IMR-90 (cell line): ENCODE data around the gene AMZ2. TPM values are rescaled to one million over a fixed set of nuclear protein-coding genes. Genes with fewer than 3 reads are reported as not detected.
A peak's percentile ranks its signal among the peaks of the same experiment; 100 is the strongest.

Source experiments
- ATAC-seq: fragments of 200-7000 bp; cut with Tn5 transposase; 2 replicates; pipeline ENCODE4 v1.9.1; 2020; ENCODE audit warnings: low read depth, mild to moderate bottlenecking, moderate library complexity
- BruUV-seq: library from RNA; stranded (reverse); fragments of 400-500 nt; replicated peaks from 2 replicates; lab custom pipeline; 2021; lab: Mats Ljungman, UMichigan
- CTCF ChIA-PET: fragments of 300-600 bp; formaldehyde crosslinking; extraction: SDS; loops from one replicate; lab custom pipeline; 2021; ENCODE audit warnings: antibody characterized with exemption; lab: Yijun Ruan, JAX
- POLR2A ChIA-PET: fragments of 300-600 bp; sonication (Branson Sonifier 250); formaldehyde crosslinking; loops from one replicate; lab custom pipeline; 2022; ENCODE audit warnings: antibody characterized with exemption; ENCODE audit not compliant: unreplicated experiment; lab: Charles Lee
- DNase-seq: peaks from one replicate; pipeline ENCODE4 v3.0.0; 2013
- H2AFZ ChIP-seq: replicated peaks from 2 replicates; pipeline ENCODE3; 2013; ENCODE audit warnings: low read length, mild to moderate bottlenecking; ENCODE audit not compliant: poor library complexity
- H2AK5ac ChIP-seq: 2 replicates; pipeline ENCODE4 v1.6.1; 2013; ENCODE audit warnings: low read depth, low read length, inconsistent platforms
- H2AK9ac ChIP-seq: replicated peaks from 2 replicates; pipeline ENCODE3; 2013; ENCODE audit warnings: mild to moderate bottlenecking, low read depth, low read length, moderate library complexity; ENCODE audit not compliant: poor library complexity
- H2BK120ac ChIP-seq: 2 replicates; pipeline ENCODE4 v1.6.1; 2013; ENCODE audit warnings: low read depth, low read length, inconsistent platforms
- H2BK15ac ChIP-seq: 3 replicates; pipeline ENCODE4 v1.6.1; 2013; ENCODE audit warnings: low read depth, low read length, inconsistent platforms
- H2BK20ac ChIP-seq: 2 replicates; pipeline ENCODE4 v1.6.1; 2013; ENCODE audit warnings: low read depth, mild to moderate bottlenecking, inconsistent platforms, low read length, moderate library complexity
- H2BK5ac ChIP-seq: 2 replicates; pipeline ENCODE4 v1.6.1; 2013; ENCODE audit warnings: mild to moderate bottlenecking, low read depth, low read length, inconsistent platforms; ENCODE audit not compliant: poor library complexity, severe bottlenecking
- H3K14ac ChIP-seq: replicated peaks from 2 replicates; pipeline ENCODE4 v1.6.1; 2013; ENCODE audit warnings: low read depth, low read length, inconsistent platforms
- H3K18ac ChIP-seq: 2 replicates; pipeline ENCODE4 v1.6.1; 2013; ENCODE audit warnings: low read depth, low read length, control low read depth
- H3K23ac ChIP-seq: 2 replicates; pipeline ENCODE4 v1.6.1; 2013; ENCODE audit warnings: low read depth, low read length, inconsistent platforms
- H3K27ac ChIP-seq: 2 replicates; pipeline ENCODE4 v1.5.1; 2013; ENCODE audit warnings: mild to moderate bottlenecking, control low read depth, low read length; ENCODE audit not compliant: insufficient read depth
- H3K27me3 ChIP-seq: 2 replicates; pipeline ENCODE4 v1.6.1; 2013; ENCODE audit warnings: low read length; ENCODE audit not compliant: control insufficient read depth, insufficient read depth
- H3K36me3 ChIP-seq: 2 replicates; pipeline ENCODE4 v1.6.1; 2013; ENCODE audit warnings: low read length, mixed read lengths; ENCODE audit not compliant: control insufficient read depth, insufficient read depth
- H3K4ac ChIP-seq: 2 replicates; pipeline ENCODE4 v1.6.1; 2013; ENCODE audit warnings: low read depth, low read length, inconsistent platforms
- H3K4me1 ChIP-seq: 2 replicates; pipeline ENCODE4 v1.6.1; 2013; ENCODE audit warnings: low read length, mixed read lengths; ENCODE audit not compliant: control insufficient read depth, insufficient read depth
- H3K4me2 ChIP-seq: 2 replicates; pipeline ENCODE4 v1.6.1; 2013; ENCODE audit warnings: low read depth, mild to moderate bottlenecking, control low read depth, low read length, moderate library complexity
- H3K4me3 ChIP-seq: 2 replicates; pipeline ENCODE4 v1.5.1; 2013; ENCODE audit warnings: low read depth, mild to moderate bottlenecking, control low read depth, low read length, moderate library complexity; ENCODE audit not compliant: insufficient read depth
- H3K56ac ChIP-seq: 2 replicates; pipeline ENCODE4 v1.6.1; 2013; ENCODE audit warnings: low read length, inconsistent platforms; ENCODE audit not compliant: insufficient read depth; ENCODE audit errors: extremely low read depth
- H3K79me1 ChIP-seq, 2 experiments: 2 replicates each; pipeline ENCODE4 v1.6.1; 2013; ENCODE audit warnings: low read length in 2 of 2, inconsistent platforms in 1 of 2, low read depth in 1 of 2
- H3K9ac ChIP-seq: 2 replicates; pipeline ENCODE4 v1.6.1; 2013; ENCODE audit warnings: low read depth, low read length, control low read depth
- H3K9me1 ChIP-seq: 2 replicates; pipeline ENCODE4 v1.6.1; 2013; ENCODE audit warnings: low read length, inconsistent platforms; ENCODE audit not compliant: insufficient read depth
- H3K9me3 ChIP-seq: 2 replicates; pipeline ENCODE4 v1.6.1; 2013; ENCODE audit warnings: low read length; ENCODE audit not compliant: control insufficient read depth, insufficient read depth
- H4K20me1 ChIP-seq: 2 replicates; pipeline ENCODE4 v1.6.1; 2013; ENCODE audit warnings: low read length, inconsistent platforms; ENCODE audit not compliant: insufficient read depth
- H4K5ac ChIP-seq: 2 replicates; pipeline ENCODE4 v1.6.1; 2013; ENCODE audit warnings: mild to moderate bottlenecking, low read depth, low read length, control low read depth
- H4K8ac ChIP-seq, 2 experiments: 2 replicates each; pipeline ENCODE4 v1.6.1; 2013; ENCODE audit warnings: low read depth in 2 of 2, low read length in 2 of 2, control low read depth in 1 of 2, inconsistent platforms in 1 of 2
- H4K91ac ChIP-seq: 2 replicates; pipeline ENCODE4 v1.6.1; 2013; ENCODE audit warnings: low read depth, low read length, inconsistent platforms; ENCODE audit not compliant: insufficient read depth
- CEBPB ChIP-seq: IDR thresholded peaks from 2 replicates; pipeline ENCODE4 v1.6.1; 2012; ENCODE audit warnings: low read depth, low read length, improper control_type of control experiment
- CHD1 ChIP-seq: IDR thresholded peaks from 2 replicates; pipeline ENCODE4 v1.6.1; 2012; ENCODE audit warnings: low read depth, low read length, improper control_type of control experiment
- FOS ChIP-seq: fragments of 150-350 bp; IDR thresholded peaks from 2 replicates; pipeline ENCODE4 v1.6.1; 2016; ENCODE audit warnings: low read depth, low read length
- MAFK ChIP-seq: IDR thresholded peaks from 2 replicates; pipeline ENCODE4 v1.6.1; 2012; ENCODE audit warnings: low read depth, low read length, improper control_type of control experiment
- MAZ ChIP-seq: IDR thresholded peaks from 2 replicates; pipeline ENCODE4 v1.6.1; 2012; ENCODE audit warnings: low read depth, mild to moderate bottlenecking, low read length, improper control_type of control experiment, moderate library complexity, borderline replicate concordance
- MXI1 ChIP-seq: IDR thresholded peaks from 2 replicates; pipeline ENCODE4 v1.6.1; 2012; ENCODE audit warnings: low read depth, mild to moderate bottlenecking, low read length, moderate library complexity, borderline replicate concordance
- POLR2A ChIP-seq: IDR thresholded peaks from 2 replicates; pipeline ENCODE4 v1.6.1; 2012; ENCODE audit warnings: mild to moderate bottlenecking, low read depth, low read length
- RAD21 ChIP-seq: IDR thresholded peaks from 2 replicates; pipeline ENCODE4 v1.6.1; 2012; ENCODE audit warnings: low read length, improper control_type of control experiment
- RCOR1 ChIP-seq: IDR thresholded peaks from 2 replicates; pipeline ENCODE4 v1.6.1; 2012; ENCODE audit warnings: mild to moderate bottlenecking, low read length, improper control_type of control experiment; ENCODE audit not compliant: insufficient replicate concordance
- RFX5 ChIP-seq: IDR thresholded peaks from 2 replicates; pipeline ENCODE4 v1.8.0; 2012; ENCODE audit warnings: low read depth, mild to moderate bottlenecking, low read length, moderate library complexity
- WGBS, 2 experiments: methylation state at CpG; one replicate each; pipeline versions ENCODE4 v1.1.5 to v1.1.7; 2013; ENCODE audit warnings: missing lambda C conversion rate in 2 of 2; ENCODE audit not compliant: insufficient read length in 1 of 2; ENCODE audit errors: extremely low coverage in 2 of 2; 5-methylcytosine and 5-hydroxymethylcytosine counted together
- dilution Hi-C: fragments of 300-500 bp; cut with HindIII; formaldehyde crosslinking; loops from one replicate; pipeline ENCODE4 v1.14.3; 2018; ENCODE audit warnings: low sequenced_read_pairs; ENCODE audit not compliant: unreplicated experiment
- in situ Hi-C: fragments of 300-500 bp; cut with MboI; formaldehyde crosslinking; loops from 3 replicates; pipeline ENCODE4 v1.14.3; 2019; ENCODE audit warnings: low sequenced_read_pairs, inconsistent platforms, mixed read lengths
- intact Hi-C: fragments of 100-400 bp; cut with micrococcal nuclease; formaldehyde crosslinking; loops from 2 replicates; pipeline ENCODE4 v1.10.0; 2022
- polyA plus RNA-seq, 3 experiments: library from polyadenylated mRNA; depleted of rRNA; stranded (reverse); fragments of >200 nt; gene quantifications; 2 replicates each; pipeline ENCODE4 v1.2.3, GENCODE V29; 2012; ENCODE audit warnings: low replicate concordance in 1 of 3
- total RNA-seq: library from RNA; depleted of rRNA; stranded (reverse); fragments of >200 nt; gene quantifications from 2 replicates; pipeline ENCODE4 v1.2.3, GENCODE V29; 2012
- TF ChIP-seq, protein P1 (sequence below): fragments of 150-350 bp; IDR thresholded peaks from 2 replicates; pipeline ENCODE4 v1.6.1; 2017; ENCODE audit warnings: mild to moderate bottlenecking, antibody characterized with exemption, low read length, low read depth
- TF ChIP-seq, protein P2 (sequence below): fragments of 150-350 bp; IDR thresholded peaks from 2 replicates; pipeline ENCODE4 v1.6.1; 2016; ENCODE audit warnings: low read depth, mild to moderate bottlenecking, low read length, moderate library complexity, borderline replicate concordance

Gene AMZ2
- total and polyA plus RNA-seq, 2 of the 4 experiments (the other 2 are of a cell fraction) = 65.4 to 90.2 TPM

DNA sequence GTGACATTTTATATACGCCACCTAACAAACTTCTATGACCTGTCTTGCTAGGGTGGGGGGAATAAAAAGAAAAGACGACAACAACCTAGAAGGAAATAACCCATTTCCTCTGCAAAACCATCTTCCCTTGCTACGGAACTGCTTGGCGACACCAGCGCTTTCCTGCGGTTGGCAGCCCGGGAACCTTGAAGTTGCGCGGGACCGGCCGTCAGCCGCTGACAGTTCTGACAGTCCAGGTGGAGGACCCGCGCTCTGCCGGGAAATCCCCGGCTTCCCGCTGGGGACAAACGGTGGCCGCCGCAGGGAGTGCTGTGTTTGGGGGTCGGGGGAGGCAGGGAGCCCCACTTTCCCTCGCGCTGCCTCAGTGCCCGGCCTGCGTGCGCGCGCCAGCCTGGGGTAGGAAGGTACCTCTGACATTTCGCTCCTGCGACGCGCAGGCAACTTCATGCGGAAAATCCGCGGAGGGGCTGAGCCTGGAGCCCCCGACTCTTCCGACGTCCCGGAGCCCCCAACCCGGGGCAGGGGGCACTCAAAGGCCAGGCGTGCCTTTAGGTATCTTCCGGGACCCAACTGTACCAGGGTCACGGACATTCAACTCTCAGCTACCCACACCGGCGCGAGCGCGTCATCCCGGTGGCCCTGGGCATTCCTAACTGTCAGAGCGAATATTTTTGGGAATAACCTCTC, 42.6 kb downstream of the AMZ2 start (continued):
- no peak for TF ChIP-seq RFX5

DNA sequence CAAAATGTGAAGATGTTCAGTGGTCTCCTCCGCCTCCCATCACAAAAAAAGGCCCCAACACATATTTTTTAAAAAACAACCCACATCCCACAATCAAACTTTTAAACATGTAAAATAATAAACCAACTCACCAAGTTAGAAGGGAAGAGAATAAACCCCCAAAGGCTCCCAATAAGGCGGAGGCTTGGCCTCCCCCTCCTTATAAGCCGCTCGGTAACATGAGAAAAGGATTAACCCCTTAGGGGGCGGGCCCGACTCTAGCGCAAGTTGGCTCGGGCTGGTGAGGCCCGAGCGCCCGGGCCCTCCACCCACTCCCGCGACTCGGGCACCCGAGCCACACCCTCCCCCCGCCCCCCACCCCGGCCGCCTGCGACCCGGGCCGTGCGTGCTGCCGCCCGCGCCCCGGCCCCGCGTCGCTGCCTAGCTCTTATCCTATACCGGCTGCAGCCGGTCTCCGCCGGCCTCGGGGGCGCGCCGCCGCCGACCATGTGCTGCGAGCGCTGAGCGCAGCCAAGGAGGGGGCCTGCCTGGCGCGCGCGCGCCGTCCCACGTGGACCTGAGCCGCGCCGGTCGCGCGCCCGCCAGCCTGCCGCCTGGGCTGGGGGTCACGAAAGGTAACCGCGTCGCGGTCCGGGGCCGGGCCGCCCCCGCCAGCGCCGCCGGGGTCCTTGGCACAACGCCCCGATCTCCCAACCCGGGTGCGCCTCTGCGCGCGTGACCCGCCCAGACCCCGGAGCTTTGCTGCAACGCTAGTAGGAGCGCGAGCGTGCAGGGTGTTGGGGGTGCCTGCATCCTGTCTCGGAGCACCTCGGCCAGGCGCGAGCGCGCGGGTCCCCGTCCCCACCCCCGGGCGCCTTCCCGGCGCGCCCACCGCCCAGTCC, 43.4 kb downstream of the AMZ2 start, which contains the start of the genes ARSG and SLC16A6:
TSS of gene ARSG (plus strand) at position 541 of the 881 bp plus-strand sequence. CDS start 15,999 bp downstream, outside the sequence.
TSS of gene SLC16A6 (minus strand) at position 173 of the 881 bp plus-strand sequence. CDS start 12,807 bp downstream, outside the sequence.
- peak within 1 kb of the TSS; percentile 92 for H2AFZ ChIP-seq
- TF ChIP-seq RAD21 (no peak), MAZ (0 out of 2 replicates have a peak, but pooled peaks have one; percentile 42), POLR2A (peak; percentile 51), FOS (no peak), CEBPB (no peak), RFX5 (no peak), MAFK (no peak), RCOR1 (no peak), CHD1 (no peak), MXI1 (peak; percentile 86; the same call in 1 of the 2 replicates)
- TF ChIP-seq, protein P1, sequence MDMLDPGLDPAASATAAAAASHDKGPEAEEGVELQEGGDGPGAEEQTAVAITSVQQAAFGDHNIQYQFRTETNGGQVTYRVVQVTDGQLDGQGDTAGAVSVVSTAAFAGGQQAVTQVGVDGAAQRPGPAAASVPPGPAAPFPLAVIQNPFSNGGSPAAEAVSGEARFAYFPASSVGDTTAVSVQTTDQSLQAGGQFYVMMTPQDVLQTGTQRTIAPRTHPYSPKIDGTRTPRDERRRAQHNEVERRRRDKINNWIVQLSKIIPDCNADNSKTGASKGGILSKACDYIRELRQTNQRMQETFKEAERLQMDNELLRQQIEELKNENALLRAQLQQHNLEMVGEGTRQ = peak; percentile 58
- TF ChIP-seq, protein P2, sequence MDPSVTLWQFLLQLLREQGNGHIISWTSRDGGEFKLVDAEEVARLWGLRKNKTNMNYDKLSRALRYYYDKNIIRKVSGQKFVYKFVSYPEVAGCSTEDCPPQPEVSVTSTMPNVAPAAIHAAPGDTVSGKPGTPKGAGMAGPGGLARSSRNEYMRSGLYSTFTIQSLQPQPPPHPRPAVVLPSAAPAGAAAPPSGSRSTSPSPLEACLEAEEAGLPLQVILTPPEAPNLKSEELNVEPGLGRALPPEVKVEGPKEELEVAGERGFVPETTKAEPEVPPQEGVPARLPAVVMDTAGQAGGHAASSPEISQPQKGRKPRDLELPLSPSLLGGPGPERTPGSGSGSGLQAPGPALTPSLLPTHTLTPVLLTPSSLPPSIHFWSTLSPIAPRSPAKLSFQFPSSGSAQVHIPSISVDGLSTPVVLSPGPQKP = no peak

More for the DNA sequence above, 43.4 kb downstream of the AMZ2 start, which contains the start of the genes ARSG and SLC16A6:
- Histone ChIP-seq H3K4me2 (peak within 1 kb of the TSS; percentile 98), H2BK20ac (no peak within 1 kb of the TSS), H2AK5ac (no peak within 1 kb of the TSS), H4K5ac (no peak within 1 kb of the TSS), H3K4me1 (peaks cover 3% of the 10 kb centered on the region), H2BK5ac (no peak within 1 kb of the TSS), H2BK15ac (no peak within 1 kb of the TSS), H3K23ac (0 out of 2 replicates have a peak within 1 kb of the TSS, but pooled peaks have one; percentile 14), H4K20me1 (no peaks in the 10 kb centered on the region; the same call in 1 of the 2 replicates), H3K27ac (no peak within 1 kb of the TSS; the same call in 1 of the 2 replicates), H3K56ac (no peak within 1 kb of the TSS), H3K9me3 (no peaks in the 10 kb centered on the region), H3K14ac (no peak within 1 kb of the TSS), H4K8ac (peak within 1 kb of the TSS in 1 of 2 experiments; percentile 24; a peak in 1 of 4 replicates), H3K4ac (no peak within 1 kb of the TSS), H3K79me1 (no peaks in the 10 kb centered on the region), H4K91ac (no peak within 1 kb of the TSS), H3K9ac (peak within 1 kb of the TSS; percentile 29; the same call in 1 of the 2 replicates), H3K4me3 (peak within 1 kb of the TSS; percentile 85), H3K36me3 (no peaks in the 10 kb centered on the region), H2AK9ac (peak within 1 kb of the TSS; percentile 77), H3K18ac (no peak within 1 kb of the TSS), H2BK120ac (no peak within 1 kb of the TSS; the same call in 1 of the 2 replicates), H3K27me3 (peaks cover 22% of the 10 kb centered on the region), H3K9me1 (no peaks in the 10 kb centered on the region)
- intact Hi-C loops = loop anchor here (5.0 kb wide), 1 partner anchor 91 kb away; no protein-coding TSS in a partner anchor
- CTCF ChIA-PET = interaction anchor here (3.2 kb wide), 1 partner anchor 108 kb away, joined by 9 read pairs; no protein-coding TSS in a partner anchor
- ATAC-seq = peak; percentile 59
- in situ Hi-C loops = no loop called here
- POLR2A ChIA-PET = interaction anchor here (1.7 kb wide), 1 partner anchor 107 kb away, joined by 4 read pairs; no protein-coding TSS in a partner anchor
- BruUV-seq = no TSS peak
- dilution Hi-C loops = no loop called here
- WGBS, 2 experiments = 1% methylated on average over 26 of the region's 96 CpGs; no CpG with 5 or more reads in 1 of the 2 experiments
- peak; percentile 48 for DNase-seq
